Measurements from ENCODE around the gene AMDHD2.
A peak's percentile ranks its signal among the peaks of the same experiment; 100 is the strongest.
"Not testable (repeated sequence)": the region's sequence is repeated elsewhere in the genome, so short reads cannot be mapped to it uniquely, and the experiment has no call there.

Gene AMDHD2

DNA sequence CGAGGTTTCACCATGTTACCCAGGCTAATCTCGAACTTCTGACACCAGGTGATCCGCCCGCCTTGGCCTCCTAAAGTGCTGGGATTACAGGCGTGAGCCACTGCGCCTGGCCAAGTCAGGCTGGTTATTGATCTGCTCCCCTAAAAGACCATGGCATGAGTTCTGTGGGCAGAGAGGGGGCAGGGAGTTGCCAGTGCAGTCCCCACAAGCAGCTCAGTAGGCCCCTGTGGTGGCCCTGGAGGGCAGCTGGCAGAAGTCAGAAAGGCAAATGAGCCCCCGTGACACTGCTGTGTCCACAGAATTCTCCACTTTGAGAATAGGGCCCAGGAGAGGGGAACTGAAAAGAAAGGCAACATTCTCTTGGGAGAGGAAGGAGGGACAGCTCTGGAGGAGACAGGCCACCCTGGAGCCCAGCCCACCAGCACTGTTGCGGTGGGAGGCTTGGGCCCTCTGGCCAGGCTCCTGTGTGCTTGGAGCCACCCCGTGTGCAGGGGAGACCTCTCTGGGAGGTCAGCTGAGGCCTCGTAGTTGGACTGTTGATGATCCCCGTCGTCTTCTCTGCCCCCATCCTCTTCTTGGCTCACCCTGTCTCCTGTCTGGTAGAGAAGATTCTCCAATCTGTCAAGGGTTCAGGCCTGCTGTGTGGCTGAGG lies 2.1 kb upstream of the AMDHD2 start:
- no peak for ATAC-seq
- DNase-seq: no peak

DNA sequence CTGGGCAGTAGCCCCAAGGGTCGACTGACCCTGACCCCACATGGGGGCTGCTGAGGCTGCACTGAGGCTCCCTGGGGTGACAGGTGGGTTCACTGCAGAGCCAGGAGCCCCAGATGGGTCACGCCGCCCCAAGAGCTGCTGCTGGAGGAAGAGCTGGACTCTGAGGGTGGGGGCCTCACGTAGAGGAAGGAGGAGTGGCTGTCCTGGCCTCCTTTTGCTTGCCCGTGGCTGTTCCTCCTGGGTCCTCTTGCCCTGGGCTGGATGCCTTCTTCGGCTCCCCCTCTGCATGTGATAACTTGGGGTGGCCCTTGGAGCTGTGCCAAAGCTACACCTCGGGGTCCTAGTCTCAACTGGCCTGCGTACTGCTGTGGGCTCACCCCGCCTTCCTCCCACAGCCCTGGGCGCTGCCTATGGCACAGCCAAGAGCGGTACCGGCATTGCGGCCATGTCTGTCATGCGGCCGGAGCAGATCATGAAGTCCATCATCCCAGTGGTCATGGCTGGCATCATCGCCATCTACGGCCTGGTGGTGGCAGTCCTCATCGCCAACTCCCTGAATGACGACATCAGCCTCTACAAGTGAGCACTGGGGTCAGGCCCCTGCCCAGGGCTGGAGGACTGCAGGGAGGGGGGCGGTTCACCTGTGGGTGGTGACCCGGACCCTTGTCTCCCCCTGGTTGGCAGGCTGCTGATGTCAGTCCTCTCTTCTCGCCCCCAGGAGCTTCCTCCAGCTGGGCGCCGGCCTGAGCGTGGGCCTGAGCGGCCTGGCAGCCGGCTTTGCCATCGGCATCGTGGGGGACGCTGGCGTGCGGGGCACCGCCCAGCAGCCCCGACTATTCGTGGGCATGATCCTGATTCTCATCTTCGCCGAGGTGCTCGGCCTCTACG lies 1.1 kb upstream of the AMDHD2 start:
- peak; percentile 13 for DNase-seq
- ATAC-seq: no peak

DNA sequence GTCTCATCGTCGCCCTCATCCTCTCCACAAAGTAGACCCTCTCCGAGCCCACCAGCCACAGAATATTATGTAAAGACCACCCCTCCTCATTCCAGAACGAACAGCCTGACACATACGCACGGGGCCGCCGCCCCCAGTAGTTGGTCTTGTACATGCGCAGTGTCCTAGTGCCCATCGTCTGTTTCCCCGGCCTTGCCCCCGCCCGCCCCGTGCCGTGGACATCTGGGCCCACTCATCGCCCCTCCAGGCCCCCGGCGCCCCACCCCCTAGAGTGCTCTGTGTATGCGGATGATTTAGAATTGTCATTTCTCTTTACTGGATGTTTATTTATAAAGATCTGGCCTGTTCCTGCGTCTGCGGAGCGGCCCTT lies 475 bp upstream of the AMDHD2 start:
- DNase-seq (peak; percentile 15), ATAC-seq (peak; percentile 2)

DNA sequence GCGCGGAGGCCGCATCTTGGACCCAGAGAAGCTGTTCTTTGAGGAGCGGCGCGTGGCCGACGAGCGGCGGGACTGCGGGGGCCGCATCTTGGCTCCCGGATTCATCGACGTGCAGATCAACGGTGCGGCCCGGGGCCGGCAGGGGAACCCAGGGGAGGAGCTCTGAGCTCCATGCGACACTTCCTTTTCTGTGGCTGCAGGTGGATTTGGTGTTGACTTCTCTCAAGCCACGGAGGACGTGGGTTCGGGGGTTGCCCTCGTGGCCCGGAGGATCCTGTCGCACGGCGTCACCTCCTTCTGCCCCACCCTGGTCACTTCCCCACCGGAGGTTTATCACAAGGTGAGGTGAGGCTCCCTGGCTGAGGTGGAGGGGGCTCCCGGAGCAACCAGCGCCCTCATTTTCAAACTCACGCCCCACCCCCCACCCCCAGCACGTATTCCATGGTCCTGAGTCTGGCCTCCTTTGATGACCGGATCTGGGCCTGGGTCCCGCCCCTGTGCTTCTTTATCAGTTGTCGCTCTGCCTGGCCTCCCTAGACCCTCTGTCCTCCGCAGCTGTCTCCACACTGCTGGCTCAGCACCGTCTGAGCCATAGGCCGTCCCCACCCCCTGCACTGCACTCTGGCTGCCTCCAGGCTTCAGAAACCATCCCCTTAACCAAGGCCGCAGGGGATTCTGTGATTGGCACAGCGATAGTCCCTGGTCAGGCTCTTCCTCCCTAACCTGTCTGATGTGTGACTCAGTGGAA lies 787 bp downstream of the AMDHD2 start:
- peak; percentile 55 for DNase-seq

DNA sequence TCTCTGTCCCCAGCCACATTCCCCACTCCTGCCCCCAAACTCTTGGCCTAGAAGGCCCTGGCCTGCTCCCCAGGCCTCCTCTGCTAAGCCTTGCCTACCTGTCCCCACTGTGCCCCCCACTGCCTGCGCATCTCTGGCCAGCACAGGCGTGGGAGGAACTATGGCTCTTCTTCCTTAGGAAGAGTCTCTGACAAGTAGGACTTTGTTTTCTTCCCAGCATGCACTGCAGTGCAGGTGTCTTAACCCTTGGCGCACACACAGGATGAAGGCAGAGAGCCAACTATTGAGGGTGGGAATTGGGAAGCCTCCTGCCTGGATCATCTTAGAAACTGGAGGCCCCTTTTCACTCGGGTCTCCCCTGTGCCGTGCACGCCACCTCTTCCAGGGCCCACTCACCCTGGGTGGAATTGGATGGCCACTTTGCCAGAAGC lies 3.6 kb downstream of the AMDHD2 start:
- DNase-seq: no peak
- ATAC-seq: no peak

More for the DNA sequence above, 787 bp downstream of the AMDHD2 start:
- peak; percentile 29 for ATAC-seq

DNA sequence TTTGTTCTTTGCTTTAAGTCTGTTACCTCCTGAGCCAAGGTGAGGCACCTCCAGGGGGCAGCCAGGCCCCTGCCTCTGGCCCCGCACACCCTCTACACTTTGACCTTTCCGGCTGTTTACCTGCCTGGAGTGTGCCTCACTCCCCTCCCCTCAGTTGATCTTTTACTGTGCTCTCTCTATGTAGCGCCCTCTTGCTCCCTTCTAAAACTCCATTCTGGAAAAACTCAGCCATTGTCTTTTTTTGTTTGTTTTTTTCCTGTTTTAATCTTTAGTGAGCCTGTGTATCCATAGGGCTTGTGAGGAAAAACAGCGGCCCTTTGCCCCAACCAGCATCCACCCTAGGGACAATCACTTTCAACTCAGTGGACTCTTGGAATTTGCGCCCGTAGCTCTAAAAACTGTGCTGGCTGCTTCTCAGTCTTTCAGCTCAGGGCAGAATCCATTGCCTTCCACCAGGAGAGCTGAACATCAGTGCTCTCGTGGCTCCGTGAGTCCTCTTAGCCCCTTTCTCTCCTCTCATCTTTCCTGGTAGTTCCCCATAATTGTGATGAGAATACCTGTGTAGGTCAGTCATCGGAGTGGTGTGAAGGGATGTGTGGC lies 4.3 kb downstream of the AMDHD2 start:
- DNase-seq (no peak), ATAC-seq (no peak)

DNA sequence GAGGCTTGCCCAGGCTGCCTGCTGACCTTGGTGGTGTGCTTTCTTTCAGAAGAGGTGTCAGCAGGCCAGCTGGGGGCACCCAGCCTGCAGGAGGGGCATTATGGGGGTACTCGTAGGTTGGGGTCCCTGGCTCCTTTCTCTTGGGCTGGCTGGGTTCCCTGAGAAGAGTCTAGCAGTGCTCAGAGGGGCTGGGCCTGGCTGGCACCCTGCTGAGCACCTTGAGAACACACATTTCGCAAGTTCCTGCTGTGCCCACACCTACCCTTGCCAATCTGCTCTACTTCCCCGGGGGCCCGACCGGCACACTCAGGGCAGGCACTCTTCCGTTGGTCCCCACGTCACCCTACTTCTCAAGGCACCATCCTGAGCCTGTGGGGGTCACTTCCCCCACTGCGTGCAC lies 6.0 kb downstream of the AMDHD2 start:
- ATAC-seq (no peak), DNase-seq (no peak)

DNA sequence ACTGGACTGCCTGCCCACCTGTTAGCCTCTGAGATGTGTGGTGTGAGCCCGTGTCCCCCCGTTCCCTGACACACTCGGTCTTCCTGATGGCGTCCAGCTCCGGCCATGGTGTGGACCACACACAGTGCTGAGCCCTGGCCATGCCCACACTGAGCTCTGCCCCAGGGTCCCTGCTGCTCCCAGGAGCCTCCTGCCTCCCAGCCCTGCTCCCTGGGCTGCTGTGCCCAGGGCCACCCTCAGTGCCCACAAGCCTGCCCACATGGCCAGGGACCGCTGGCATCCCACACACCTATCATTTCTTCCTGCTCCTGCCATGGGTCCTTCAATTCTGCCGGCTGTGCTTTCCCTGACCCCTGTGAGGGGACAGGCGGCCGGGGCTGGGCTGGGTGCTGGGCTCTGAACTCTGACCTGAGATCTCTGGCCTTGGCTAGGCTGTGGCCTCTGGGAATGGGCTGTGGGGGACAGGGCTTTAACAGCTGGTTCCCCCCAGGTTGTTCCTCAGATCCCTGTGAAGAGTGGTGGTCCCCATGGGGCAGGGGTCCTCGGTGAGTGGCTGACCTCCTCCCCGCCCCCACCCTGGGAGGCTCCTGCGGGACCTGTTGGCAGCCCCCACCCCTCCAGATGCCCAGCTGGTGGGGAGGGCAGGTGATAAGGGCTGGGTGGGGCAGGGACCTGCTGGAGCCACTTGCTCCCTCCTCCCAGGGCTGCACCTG lies 7.1 kb downstream of the AMDHD2 start:
- ATAC-seq: no peak
- DNase-seq: no peak

DNA sequence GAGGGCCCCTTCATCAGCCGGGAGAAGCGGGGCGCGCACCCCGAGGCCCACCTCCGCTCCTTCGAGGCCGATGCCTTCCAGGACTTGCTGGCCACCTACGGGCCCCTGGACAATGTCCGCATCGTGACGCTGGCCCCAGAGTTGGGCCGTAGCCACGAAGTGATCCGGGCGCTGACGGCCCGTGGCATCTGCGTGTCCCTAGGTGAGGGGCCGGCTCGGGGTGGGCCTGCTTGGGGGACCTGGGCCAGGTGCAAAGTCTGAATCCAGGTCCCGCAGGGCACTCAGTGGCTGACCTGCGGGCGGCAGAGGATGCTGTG lies 7.6 kb downstream of the AMDHD2 start:
- no peak for ATAC-seq
- DNase-seq: no peak

DNA sequence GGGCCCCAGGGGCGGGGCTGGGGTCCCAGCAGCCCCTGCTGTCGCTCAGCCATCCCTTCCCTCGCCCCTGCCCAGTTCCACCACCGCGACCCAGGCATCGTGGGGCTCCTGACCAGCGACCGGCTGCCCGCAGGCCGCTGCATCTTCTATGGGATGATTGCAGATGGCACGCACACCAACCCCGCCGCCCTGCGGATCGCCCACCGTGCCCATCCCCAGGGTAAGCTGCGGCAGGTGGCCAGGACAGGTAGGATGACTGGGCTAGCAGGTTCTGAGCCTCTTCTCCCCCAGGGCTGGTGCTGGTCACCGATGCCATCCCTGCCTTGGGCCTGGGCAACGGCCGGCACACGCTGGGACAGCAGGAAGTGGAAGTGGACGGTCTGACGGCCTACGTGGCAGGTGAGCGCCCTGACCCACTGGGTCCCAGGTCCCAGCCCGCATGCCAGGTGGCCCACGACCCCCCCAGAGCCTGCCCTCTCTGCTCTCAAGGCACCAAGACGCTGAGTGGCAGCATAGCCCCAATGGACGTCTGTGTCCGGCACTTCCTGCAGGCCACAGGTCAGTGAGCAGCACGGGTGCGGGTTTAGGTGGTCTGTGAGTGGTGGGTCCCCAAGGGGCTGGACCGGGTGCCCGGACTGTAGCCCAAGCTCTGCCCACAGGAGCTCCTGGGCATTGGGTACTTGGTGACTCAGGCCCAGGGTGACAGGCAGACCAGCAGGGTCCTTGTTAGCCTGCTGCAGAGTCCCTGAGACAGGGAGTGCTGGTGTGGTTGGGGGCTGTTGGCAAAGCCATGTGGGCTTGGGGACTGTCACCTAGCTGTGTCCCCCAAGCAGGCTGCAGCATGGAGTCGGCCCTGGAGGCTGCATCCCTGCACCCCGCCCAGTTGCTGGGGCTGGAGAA lies 8.2 kb downstream of the AMDHD2 start:
- ATAC-seq: no peak
- DNase-seq: no peak

DNA sequence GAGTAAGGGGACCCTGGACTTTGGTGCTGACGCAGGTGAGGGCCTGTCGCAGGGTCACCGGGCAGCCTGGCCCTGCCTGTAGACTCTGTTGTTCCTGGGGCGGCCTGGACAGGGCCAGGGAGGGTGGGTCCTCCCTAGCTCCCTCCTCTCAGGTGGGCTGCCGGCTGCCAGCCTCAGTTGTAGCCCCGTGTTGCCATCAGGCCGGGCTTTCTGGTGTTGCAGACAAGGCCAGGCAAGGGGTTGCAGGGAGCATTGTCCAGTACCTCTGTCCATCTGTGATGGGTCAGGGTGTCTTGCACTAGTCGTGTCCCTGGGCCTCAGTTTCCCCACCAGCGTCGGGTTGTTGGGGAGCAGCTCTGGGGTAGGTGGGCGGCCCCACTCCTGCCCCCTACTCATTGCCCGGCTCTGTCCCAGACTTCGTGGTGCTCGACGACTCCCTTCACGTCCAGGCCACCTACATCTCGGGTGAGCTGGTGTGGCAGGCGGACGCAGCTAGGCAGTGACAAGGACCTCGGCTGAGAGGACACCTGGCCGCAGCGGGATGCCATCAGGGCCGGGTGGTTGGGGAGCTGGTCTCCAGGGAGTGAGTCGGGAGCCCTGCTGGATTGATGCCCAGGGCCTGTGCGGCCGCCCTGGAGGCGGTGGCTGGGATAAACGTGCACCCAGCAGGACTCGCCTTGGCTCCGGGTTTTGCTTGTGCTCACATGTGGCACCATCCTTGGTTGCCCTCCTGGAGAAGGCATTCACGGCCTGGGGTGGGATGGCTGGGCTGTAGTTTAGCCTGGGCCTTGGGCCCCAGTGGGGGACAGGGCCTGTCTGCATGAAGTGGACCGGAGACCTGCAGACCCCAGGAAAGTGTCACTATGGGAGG lies 9.1 kb downstream of the AMDHD2 start:
- no peak for ATAC-seq
- DNase-seq: no peak

DNA sequence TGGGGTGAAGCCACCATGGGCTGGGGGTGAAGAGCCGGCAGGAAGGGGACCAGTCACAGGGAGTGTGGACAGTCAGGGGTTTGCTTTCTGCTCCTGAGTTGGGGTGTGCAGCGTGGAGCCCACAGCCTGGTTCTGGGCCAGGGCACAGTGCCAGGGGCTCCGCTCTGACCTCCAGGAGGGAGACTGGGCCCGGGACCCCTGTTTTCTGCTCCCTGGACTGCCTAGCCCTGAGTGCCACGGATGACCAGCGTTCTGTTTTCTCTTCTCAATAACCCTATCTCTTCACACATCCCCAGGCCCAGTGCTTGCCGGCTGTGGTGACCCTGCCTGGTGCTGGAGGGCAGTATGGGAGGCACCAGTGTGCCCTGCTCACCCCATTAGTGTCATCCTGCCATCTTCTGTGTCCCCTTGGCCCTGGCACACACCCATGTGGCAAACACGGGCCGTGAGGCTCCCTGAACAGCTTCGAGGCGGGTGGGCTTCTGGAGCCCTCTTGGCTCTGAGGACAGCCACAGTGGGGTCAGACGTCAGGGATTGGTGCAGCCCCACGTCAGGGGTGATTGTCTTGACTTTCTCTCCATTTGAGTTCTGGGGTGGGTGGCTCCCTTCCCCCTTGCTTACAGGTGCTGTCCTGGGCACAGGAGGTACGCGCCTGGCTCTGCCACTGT lies 9.9 kb downstream of the AMDHD2 start:
- DNase-seq (no peak), ATAC-seq (no peak)

DNA sequence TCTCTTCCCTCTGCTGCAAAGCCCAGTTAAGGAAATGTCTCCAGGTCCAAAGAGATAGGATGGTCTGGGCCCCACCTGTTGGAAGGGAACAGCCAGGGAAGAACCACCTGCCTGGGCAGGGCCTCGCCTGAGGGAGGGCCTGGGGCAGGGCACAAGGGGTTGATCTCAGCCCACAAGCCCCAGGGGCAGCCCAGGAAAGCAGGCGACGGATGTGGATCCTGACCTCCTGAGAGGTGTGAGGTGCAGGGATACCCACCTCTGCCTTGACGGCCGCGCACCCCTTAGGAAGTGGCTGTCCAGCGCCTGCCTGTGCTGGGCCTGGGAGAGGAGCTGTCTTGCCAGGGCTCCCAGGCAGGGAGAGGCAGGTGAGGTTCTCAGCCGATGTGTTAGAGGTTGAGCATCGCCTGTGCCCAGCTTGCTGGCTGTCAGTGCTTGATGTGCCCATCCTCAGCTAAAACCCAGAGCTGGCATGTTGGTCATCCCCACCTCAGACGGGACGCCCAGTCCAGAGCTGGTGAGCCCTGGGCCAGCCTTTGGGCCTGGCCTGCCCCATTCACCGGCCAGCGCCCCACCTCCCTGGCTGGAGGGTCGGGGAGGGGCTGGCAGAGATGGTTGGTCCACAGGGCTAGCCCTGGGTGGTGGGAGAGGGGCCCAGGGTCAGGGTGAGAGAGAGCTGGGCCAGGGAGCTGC lies 10.6 kb downstream of the AMDHD2 start:
- DNase-seq (no peak), ATAC-seq (no peak)

DNA sequence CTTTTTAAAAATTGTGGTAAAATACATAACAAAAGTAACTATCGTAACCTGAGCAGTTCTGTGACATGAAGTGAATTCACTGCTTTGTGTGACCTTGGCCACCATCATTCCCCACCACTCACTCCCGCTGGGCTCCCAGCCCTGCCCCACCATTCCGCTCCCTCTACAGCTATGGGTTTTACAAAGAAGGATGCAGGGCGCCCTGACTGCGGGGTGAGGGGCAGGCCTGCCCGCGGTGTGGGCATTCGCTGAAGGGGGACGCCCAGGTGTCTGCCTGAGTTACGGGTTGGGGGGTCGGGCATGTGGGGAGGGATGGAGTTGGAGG lies 11.2 kb downstream of the AMDHD2 start, which contains the start of gene CEMP1:
TSS of gene CEMP1 (minus strand) at position 38 of the 325 bp plus-strand sequence. CDS start 335 bp downstream, outside the sequence.
- DNase-seq (no peak), ATAC-seq (no peak)

DNA sequence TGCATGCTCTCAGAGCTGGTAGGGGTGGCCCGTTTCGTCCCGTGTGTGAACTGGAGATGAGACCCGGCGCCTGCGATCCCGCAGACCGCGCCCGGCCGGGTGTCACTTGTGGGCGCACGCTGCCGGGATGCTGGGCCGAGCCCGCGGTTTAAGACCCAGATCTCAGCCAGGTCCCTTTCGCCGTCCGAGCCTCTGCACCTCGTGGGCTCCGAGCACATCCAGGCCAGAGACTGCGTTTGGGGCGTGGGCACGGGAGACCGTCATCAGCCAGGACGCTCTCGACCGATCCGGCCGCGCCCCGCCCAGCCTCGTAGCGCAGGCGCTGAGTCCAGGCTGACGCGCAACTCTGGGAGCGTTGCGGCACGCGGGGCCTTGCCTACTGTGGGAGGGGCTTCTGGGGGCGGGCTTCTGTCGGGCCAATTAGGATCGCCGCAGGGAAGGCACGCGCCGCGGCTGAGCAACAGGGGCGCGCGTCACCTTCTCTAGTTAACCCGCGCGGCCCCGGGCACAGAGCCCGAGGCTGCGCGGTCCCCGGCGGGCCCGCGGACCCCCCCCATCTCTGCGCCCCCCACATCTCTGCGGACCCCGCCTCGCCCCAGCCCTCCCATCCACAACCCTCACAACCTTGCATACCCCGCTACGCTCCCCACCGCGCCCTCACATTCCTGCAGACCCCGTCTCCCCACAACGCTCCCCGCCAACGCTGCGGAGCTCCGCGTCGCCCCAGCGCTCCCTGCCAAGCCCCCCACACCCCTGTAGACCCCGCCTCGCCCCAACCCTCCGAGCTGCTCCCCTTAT lies 11.7 kb downstream of the AMDHD2 start:
- peak; percentile 94 for ATAC-seq
- peak; percentile 98 for DNase-seq

DNA sequence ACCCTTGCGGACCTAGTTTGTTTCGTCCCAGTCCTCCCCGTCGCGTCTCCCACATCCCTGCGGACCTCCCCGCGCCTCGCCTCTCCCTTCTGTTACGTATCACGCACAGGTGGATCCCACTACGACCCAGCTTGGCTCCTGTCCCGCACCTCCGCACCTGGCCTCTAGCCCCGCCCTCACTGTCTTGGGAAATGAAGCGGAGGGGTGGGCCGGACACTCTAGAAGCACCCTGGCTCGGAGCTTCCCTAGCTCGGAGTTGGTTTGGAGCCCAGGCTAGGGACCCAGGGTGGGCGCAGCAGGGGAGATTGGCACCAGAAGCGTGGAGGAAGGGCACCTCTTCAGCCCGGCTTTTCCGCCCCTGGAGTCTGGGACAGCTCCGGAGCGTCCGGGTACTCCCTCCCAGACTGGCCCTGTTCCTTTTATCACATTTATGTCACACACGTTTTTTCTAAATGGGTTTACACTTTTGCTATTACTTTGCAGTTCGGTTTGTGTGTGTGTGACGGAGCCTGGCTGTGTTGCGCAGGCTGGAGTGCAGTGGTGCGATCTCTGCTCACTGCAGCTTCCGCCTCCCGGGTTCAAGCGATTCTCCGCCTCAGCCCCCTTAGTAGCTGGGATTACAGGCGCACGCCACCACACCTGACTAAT lies 12.4 kb downstream of the AMDHD2 start:
- DNase-seq (peak; percentile 70), ATAC-seq (peak; percentile 14)

DNA sequence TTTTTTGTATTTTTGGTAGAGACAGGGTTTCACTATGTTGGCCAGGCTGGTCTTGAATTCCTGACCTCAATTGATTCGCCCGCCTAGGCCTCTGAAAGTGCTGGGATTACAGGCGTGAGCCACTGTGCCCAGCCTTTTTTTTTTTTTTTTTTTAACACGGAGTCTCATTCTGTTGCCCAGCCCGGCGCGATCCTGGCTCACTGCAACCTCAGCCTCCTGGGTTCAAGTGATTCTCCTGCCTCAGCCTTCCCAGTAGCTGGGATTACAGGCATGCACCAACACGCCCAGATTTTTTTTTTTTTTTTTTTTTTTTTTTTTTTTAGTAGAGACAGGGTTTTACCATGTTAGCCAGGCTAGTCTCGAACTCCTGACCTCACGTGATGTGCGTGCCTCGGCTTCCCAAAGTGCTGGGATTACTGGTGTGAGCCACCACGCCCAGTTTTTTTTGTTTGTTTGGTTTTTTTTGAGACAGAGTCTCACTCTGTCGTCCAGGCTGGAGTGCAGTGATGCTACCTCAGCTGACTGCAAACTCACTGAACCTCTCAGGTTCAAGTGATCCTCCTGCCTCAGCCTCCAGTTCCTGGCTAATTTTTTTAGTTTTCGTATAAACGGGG lies 13.1 kb downstream of the AMDHD2 start:
- ATAC-seq, DNase-seq: not testable (repeated sequence)
